ENCODE measurements around the gene AGO3.

The AGO3 gene

DNA sequence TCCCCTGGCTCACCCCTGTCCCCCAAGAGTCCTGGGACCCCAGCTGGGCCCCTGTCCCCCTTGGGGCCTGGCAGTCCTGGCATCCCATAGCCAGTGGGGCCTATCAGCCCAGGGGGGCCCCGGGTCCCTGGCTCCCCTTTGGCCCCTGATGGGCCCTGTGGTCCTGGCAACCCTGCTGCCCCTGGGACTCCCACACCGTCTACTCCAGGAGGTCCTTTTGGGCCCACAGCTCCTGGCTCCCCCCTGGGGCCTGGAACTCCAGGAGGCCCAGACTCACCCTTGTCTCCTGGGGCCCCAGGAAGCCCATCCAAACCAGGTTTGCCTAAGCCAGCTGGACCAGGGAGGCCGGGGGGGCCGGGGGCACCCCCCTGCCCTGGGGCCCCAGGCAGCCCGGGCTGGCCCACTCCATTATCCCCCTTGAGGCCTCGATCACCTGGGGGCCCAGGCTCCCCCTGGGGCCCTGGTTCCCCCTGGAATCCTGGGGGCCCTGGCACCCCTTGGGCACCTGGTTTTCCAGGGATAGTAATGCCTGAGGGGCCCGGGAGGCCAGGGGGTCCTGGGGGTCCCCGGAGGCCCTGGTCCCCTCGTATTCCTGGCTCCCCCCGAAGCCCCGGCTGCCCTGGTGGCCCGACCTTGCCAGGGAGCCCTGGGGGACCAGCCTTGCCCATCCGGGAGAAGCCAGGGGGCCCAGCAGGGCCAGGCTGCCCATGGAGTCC is 167.9 kb downstream of the AGO3 start:
- no peak for DNase-seq

DNA sequence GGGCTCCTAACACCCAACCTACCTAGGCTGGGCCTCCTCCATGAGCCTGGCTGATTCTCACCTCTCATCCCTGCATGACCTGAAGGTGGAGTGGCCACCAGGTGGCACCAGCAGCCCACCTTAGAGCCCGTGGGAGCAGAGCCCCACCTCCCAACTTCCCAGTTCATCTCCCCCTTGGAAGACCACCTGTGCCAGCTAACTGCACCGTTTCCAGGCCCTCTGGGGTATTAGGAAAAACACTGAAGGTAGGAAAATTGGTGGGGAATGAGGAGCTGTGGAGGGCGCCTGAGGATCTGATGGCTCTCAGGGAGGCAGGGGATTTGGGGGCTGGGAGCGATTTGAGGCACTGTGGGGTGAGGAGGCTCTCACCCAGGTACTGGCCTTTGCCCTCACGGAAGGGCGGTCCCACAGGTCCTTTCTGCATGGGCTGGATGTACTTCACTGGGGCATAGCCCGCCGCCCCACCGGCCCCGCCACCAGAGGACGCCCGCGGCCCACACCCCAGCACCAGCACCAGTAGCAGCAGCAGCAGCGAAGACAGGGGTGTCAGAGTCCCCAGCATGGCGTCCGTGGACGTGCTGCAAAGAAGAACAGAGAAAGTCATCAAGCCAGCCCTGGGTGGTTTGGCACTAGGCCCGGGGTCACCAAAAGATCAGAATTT is 168.9 kb downstream of the AGO3 start:
- no peak for DNase-seq

DNA sequence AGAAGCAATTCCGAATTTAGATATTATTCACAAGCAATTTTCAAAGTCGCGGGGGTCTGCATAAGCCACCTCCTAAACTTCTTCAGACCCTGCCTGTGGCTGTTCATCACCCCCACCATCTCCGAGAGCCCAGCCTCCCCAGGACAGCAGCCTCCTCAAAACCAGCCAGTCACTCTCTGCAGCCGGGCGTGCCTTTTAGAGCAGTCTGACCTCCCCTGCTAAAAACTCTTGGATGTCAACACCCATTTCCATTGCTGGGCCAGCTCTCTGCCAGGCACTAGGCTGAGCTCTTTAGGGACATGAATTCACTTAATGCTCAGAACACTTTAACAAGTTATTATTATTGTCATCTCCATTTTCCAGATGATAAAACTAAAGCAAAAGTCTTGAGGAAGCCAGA is 169.5 kb downstream of the AGO3 start:
- no peak for DNase-seq

DNA sequence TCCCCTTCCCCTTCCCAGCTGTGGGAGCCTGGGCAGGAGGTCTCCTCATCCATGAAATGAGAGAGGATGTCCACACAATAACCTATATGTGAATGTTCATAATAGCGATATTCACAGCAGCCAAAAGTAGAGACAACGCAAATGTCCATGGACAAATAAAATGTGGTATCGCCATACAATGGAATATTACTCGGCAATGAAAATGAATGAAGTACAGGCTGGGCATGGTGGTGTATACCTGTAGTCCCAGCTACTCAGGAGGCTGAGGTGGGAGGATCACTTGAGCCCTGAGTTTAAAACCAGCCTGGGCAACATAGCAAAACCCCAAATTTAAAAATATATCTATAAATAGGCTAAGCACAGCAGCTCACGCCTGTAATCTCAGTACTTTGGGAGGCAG is 170.6 kb downstream of the AGO3 start:
- DNase-seq = no peak

DNA sequence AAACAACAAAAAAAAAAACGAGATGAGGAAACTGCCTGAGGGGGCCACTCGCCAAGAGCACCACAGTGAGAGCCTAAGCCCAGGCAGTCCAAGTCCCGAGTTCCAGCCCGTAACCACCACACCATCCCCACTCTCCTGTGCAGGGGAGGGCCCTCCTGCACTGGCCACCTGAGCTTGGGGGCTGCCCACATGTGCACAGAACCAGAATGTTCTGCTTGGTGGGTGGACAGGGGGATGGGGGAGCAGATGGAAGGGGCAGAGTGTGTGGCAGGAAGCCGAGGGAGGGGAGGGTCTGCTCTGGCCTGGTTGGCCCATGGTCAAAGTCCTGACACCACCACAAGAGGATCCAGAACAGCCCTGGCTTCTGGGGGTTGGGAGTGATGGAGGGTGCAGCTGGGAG is 175.4 kb downstream of the AGO3 start:
- no peak for DNase-seq

DNA sequence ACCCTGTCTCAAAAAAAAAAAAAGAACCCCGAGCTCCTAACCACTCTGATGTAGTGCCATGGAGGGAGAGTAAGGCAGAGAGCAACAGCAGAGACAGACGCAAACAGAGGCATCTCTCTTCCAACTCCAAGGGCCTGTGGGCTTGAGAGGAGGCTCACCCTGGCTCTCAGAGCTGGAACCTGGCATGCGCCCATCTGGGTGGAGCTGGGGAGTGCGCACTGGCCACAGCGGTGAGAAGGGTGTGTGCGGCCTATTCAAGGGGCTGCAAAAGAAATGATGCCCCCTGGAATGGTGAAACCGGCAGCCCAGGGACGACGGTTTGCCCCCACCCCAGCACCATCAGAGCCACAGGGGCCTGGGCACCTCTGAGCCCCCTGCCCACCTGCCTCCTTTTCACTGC is 176.5 kb downstream of the AGO3 start:
- no peak for DNase-seq

DNA sequence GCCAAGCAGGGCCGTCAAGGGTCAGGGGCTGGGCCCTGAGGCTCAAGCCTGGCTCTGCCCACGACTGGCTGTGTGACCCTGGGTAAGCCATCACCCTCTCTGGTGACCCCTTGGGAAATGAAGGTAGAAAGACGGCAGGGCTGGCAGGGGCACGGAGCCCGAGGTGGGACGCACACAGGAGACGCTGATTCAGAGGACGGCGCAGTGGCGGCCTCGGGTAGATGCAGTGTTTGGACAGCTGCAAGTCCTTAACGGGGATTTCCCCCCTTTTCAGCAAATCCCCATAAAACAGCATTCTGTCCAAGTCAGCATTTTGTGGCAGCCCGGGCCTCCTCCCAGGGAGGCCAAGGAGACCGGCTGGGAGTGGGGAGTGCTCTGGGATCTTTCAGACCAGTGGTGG is 177.4 kb downstream of the AGO3 start:
- no peak for DNase-seq

DNA sequence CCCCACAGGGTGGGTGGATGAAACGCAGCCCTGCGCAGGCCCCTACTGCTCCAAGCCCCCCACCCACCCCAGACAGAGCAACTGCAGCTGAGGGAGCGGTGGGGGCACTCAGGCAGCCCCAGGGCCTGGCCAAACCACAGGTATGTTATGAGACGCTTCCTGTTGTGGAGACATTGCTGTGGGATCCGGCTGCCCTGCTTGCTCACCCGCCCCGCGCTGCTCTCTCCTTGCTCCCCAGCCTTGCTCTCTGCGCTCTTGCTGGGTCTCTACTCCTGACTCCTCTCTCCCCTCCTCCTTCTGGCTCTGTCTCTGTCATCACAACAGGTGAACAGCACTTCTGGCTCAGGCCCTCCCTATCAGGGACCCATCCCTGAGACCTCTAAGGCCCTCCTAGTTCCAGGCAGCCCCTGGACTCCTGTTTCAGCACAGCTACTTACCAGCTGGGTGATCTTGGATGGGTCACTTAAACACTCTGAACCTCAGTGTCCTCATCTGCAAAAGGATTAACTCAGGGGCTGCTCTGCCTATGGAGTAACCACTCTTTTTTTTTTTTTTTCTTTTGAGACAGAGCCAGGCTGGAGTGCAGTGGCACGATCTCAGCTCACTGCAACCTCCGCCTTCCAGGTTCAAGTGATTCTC is 178.3 kb downstream of the AGO3 start:
- no peak for DNase-seq

DNA sequence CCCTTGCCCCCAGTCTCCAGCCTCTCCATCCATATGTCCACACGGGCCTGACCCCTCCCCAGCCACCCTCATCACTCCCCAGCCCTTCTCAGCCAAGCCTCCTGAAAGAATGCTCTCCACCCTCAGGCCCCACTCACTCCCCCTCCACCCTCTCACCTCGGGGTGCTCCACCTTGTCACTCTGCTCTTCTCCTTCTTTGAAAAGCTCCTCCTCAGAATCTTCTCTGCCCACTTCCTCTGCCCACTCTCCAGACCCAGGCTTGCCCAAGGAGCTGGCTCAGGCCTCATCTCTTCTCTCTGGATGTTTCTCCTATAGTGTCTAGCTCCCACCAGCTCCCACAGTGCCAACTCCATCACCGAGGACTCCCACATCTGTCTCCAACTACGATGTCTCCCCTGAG is 180.2 kb downstream of the AGO3 start:
- no peak for DNase-seq

DNA sequence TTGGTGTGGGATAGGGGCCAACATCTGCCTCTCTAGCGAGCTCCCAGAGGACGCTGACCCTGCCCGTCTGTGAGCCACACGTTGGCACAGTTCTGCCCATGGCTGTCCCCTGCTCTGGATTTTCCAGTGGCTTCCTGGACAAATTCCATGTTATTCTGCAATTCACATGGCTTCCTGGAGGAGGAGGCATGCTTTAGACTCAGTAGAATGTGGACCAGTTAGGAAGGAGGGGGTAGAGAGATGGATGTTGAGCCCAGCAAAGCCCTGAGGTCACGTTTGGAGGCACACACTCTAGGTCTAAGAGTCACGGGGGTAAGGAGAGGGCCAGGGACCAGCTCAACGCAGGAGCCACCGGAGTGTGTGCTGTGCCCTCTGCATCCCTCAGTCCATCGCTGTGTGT is 181.9 kb downstream of the AGO3 start:
- no peak for DNase-seq

DNA sequence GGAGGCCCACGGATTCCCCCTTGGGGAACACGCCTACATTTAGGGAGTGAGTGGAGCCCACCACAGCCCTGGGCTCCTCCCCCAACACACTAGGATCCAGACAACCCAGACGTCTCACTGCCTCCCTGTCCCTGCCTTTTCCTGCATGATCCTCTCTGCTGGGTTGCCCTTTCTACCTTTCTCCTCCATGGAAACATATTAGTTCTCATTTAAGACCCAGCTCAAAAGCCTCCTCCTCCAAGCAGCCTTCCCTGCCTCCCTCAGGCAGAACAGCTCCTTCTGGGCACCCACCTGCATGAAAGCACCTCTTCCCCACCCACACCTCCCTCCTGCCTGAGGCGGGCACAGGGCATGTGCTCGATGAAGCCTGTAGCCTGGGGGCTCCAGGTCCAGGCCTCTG is 183.5 kb downstream of the AGO3 start:
- DNase-seq = no peak

DNA sequence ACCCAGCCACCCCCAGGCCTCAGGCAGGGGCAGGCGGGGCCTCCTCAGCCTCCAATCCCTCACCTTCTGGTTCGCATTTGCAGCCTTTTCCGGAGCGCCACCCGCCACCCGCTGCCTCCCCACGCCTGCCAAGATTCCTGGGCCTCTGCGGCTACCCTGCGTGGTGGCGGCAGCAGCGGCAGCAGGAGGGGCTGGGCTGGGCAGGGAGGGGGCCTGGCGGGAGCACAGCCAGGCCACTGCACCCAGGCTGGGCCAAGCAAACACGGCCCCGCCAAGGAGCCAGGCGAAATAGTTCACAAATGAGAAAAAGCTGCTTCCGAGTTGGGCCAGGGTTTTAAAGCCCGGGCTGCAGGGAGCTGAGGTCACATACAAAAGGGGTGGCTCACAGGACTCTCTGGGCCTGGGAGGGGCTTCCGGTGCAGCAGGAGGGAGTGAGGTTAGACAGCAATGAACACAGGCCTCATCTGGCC is 184.3 kb downstream of the AGO3 start:
- no peak for DNase-seq

DNA sequence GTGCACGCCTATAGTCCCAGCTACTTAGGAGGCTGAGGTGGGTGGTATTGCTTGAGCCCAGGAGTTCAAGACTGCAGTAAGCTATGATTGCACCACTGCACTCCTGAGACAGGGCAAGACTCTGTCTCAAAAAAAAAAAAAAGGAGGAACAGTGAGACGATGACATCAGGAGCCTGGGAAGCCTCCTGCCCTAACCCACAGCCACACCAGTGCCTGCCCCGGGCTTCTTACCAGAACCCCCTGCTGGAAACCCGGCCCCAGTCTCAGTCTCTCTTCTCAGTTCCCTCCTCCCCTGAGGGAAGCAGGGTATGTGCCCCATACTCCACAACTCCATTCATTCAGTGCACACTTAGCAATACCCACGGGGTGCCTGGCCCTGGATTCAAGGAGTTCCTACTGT is 185.0 kb downstream of the AGO3 start:
- DNase-seq = no peak

DNA sequence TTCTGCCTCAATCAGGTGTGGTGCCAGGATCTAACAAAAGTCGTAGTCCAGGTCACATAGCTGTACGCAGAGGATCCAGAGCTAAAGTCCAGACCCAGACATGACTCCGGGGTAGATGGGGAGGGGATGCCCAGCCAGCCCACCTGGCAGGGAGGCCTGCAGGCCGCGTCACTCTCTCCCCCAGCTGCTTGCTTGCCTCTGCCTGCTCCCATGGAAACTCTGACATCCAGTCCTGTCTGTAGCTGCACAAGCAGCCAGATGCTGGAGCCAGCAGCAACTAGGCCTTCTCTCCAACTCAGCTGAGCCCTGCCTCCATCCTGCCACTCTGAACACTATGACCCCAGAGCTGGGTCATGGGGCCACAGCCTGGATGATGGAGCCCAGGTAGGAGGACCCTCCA is 186.0 kb downstream of the AGO3 start:
- no peak for DNase-seq

DNA sequence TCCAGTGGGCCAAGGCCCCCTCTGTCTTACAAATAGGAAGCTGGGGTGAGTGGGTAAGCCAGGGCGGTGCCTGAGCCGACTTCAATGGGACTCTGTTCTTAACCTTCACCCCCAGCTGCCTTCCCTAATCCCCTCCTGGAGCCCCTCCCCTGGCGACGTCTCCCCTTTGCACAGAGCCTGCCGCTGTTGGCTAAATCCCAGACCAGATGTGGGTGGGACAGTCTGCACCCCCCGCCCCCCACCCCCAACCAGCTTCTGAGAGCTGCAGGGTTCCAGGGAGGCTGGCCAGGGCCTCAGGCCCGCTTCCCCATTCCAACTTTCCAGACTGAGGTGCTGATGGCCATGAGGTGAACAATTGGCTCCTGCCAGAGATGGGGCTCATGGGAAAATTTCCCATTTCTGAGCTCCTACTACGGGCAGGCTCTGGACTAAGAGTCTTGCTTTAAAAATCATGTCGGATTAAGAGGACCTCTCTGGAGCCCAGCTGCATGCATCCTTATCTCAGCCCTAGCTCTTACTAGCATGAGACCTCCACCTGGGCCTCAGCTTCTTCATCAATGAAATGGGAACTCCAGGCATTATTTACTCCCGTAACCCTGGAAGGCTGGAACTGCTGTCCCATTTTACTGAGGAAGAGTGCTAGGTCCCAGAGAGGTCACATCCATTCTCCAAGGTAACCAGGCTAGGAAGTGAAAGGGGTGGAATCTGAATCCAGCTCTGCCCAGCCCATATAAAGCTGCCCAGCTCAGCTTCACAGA is 187.7 kb downstream of the AGO3 start:
- DNase-seq = no peak

DNA sequence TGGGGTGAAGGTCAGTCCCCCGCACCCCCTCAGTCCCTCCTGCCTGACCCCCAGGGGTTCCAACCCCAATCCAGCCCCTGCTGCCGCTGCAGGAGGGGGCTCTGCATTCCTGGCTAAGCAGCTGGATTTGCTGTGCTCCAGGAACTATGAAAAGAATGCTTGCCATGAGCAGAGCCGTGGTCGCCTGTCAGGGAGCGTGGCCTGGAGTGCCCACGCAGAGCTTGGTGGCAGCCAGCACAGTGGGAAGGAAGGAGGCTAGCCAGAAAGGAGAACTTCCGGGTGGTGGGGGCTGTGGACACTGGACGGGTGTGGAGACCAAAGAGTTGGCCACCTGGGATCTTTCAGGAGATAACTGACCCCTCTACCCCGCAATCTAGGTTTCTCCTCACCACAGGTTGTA is 188.6 kb downstream of the AGO3 start:
- no peak for DNase-seq
